HG03565 (cell line): ENCODE results near the gene LILRA6.
"Not testable (repeated sequence)": the region's sequence is repeated elsewhere in the genome, so short reads cannot be mapped to it uniquely, and the experiment has no call there.

Experiments
- ATAC-seq: cut with Tn5 transposase; IDR thresholded peaks from one replicate; pipeline ENCODE4 v1.9.1; 2021; ENCODE audit warnings: mild to moderate bottlenecking, moderate library complexity; ENCODE audit not compliant: unreplicated experiment

Gene LILRA6

GRCh38 chr19:54266133-54266532 lies 23.5 kb upstream of the LILRA6 start:
- no peak for ATAC-seq

- ATAC-seq, result no peak
Measured at GRCh38 chr19:54262470-54262869, 19.9 kb upstream of the LILRA6 start.

GRCh38 chr19:54262066-54262465 lies 19.5 kb upstream of the LILRA6 start:
- ATAC-seq, result no peak

- no peak for ATAC-seq
Measured at GRCh38 chr19:54257116-54257480, 14.5 kb upstream of the LILRA6 start, which contains the start of gene LILRB5. TSS of gene LILRB5 (minus strand) at chr19:54257273. CDS start at chr19:54257193, 80 bp downstream.

DNA sequence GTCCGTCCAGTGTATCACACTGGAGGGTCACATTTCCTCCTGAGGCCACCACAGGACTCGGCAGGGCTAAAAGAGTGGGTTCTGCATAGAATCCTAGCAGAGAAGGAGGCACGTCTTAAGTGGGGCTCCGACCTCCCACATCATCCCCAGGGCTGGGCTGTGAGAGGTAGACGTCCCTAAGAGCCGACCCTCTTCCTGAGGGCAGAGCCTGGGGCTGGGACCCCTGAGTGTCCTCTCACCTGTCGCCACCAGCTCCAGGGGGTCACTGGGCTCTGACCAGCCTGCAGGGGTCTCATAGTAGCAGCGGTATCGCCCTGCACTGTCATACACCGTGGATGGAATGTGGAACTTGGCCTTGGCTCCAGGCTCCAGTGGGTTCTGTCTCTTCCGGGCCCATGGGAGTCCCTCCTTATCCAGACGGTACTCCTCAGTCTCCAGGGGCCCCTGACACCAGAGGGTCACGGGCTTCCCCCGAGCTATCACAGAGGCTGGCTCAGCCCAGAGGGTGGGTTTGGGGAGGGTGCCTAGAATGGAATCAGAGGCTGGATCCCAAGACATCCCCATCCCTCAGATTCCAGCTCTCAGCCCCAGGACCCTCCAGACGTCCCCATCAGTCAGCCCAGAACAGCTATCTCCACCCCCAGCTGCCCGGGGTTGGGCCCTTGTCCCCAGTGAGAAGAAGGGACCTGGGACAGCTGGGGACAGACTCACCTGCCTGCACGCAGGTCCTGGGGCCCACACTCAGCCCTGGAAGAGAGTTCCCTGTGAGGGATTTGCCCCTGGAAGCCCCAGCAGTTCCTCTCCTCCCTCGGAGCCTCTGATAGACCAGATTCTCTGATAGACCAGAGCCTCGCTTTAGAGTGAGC lies 13.9 kb upstream of the LILRA6 start:
- no peak for ATAC-seq

GRCh38 chr19:54255105-54255775 lies 12.7 kb upstream of the LILRA6 start:
- ATAC-seq, result no peak

DNA sequence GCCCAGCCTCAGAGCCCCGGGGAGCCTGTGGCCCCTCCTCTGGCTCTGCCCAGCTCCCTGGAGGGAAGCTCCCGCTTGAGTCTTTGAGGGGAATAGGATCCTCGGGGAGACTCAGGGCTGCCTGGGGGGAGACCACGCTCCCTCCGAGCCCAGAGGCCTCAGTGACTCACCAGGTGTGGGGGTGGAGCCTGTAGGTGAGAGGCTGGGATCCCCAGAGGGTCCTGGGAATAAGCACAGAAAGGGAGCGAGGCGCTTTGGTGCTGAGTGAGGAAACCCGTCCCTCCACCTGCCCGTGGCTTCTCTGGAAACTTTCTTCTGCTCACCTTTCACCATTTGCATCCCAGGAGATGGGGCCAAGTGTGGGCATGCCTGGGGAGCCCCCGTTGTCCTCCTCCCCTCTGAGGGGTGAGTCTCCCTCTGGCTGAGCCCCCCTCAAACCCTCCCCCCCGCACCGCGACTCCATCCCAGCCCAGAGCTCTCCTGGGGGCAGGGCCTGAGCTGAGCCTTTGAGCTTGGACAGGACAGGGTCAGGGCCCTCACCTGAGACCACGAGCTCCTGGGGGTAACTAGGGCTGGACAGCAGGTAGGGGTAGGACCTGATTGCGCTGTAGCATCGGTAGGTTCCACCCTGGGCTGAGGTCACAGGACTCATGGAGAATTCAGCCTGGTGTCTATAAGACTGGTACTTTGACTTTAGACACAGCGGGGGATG lies 11.8 kb upstream of the LILRA6 start:
- no peak for ATAC-seq

GRCh38 chr19:54253331-54254194 lies 11.0 kb upstream of the LILRA6 start:
- ATAC-seq, result no peak

- no peak for ATAC-seq
Measured at GRCh38 chr19:54252845-54253244, 10.3 kb upstream of the LILRA6 start.

DNA sequence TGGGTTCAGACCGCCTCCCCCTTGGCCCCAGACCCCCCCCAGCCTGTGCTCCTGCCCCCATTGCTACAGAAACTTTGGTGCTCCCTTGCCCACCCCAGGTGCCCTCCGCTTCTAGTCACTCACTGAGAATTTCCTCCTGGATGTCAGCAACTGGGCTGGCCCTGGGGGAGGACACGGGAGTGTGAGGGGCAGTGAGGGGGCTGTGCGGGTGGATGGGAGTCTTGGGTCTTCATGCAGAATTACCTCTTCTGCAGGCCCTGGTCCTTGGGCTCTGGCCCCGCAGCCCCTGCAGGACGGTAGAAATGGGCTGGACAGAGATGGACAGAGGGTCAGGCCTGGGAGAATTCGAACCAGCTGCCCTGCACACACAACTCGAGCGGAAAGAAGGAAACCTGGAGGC lies 9.7 kb upstream of the LILRA6 start:
- ATAC-seq, result no peak

DNA sequence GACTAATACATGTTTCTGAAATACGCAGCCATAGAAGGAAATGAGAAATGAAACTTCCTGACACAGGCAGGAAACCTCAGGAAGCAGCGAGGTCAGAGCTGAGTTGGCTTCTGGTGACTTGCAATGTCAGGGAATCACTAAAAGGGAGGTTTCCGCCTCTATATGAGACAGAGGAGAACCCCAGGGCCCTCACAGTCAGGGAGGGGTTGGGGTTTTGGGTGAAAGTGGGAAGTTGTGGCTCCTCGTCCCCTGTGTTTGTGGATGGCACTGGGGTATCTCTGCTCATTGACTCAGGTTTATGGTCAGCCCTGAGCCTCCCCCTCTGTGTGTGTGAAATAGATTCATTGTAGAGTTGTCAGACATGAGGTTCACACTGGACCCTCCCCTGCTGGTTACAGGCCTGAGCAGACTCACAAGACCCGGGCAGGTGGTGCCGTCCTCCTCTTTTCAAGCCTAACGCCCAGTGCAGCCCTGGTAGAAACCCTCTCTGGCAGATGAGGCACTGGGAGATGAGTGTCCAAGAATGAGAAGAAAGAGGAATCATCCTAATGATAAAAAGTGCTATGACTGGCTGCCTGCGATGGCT lies 5.5 kb upstream of the LILRA6 start:
- ATAC-seq, result no peak

DNA sequence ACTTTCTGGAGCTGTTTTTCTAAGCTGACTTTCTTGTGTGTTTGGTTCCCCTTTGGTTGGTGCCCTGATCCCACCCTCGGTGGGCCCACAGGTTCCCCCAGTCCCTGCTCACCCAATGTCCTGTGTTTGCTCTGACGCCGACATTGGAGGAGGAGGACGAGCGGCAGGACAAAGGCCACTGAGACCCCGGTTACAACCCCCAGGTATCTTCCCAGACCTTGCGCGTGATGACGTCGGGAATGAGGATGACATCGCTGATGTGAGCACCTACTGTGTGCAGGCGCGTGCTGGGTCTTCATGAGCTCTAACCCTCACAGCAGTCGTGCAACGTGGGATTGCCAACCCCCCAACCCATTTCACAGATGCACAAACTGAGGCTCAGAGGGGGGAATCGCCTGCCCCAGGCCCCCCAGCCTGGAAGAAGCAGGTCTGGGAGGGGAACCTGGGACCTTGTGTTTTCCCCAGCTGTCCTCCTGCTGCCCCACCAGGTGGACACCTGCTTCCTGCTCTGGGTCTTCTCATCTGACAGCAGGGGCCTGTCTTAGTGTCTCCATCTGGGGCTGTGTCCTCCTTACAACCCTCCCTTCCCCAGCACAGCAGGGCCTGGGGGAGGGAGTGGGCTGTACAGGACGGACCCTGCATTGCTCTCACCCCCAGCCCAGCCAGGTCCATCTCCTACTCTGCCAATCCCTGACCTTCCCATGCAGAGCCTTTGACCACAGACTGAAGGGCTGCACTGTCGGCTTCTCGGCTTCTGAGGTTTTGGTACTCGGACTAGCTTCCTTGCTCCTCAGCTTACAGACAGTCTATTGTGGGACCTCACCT lies 4.7 kb upstream of the LILRA6 start:
- no peak for ATAC-seq

GRCh38 chr19:54245936-54246335 lies 3.3 kb upstream of the LILRA6 start:
- no peak for ATAC-seq

GRCh38 chr19:54243809-54244208 lies 1.2 kb upstream of the LILRA6 start:
- not testable (repeated sequence) for ATAC-seq

- not testable (repeated sequence) for ATAC-seq
Measured at GRCh38 chr19:54242234-54242633, 356 bp downstream of the LILRA6 start.

GRCh38 chr19:54240372-54241336 lies 1.9 kb downstream of the LILRA6 start:
- ATAC-seq, result not testable (repeated sequence)

DNA sequence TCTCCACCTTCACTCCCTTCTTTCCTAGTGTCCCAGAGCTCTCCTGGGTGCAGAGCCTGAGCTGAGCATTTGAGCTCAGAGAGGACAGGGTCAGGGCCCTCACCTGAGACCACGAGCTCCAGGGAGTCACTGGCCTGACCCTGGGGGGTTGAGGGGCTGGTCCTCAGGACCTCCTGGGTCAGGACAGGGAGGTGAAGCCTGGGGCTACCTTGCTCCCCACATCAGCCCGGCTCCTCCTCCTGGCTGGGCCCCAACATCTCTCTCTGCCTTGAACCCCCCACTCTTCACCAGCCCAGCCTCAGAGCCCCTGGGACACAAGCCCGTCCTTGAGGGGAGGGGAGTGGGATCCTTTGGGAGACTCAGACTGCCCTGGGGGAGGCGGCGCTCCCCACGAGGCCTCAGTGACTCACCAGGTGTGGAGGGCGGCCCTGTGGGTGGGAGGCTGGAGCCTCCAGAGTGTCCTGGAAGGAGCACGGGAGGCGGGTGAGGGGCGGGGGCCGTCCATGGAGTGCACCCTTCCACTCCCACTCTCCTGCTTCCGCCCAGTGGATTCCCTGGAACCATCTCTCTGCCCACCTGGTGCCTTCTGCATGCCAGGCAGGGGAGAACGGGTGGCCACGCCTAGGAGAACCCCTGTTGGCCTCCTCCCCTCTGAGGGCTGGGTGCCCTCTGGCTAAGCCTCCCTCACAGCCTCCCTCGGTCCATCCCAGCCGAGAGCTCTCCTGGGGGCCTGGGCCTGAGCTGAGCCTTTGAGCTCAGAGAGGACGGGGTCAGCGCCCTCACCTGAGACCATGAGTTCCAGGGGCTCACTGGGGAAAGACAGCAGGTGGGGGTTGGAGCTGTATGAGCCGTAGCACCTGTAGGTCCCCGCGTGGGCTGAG lies 2.9 kb downstream of the LILRA6 start:
- not testable (repeated sequence) for ATAC-seq
